K562 (cell line): Measurements from ENCODE around the gene PPP2R2B.

ENCODE experiments used
- CHD2 ChIP-seq: IDR thresholded peaks from 2 replicates; pipeline ENCODE4 v1.6.1; 2011; ENCODE audit warnings: low read depth, low read length
- CTCF ChIP-seq, 3 experiments: IDR thresholded peaks in 2 of 3; conservative IDR thresholded peaks in 1 of 3; 2 replicates each; pipeline ENCODE4 v1.5.1; 2011 to 2012; ENCODE audit warnings: low read length in 3 of 3, mild to moderate bottlenecking in 3 of 3, control low read depth in 2 of 3, improper control_type of control experiment in 1 of 3, inconsistent platforms in 1 of 3, low read depth in 1 of 3, mixed read lengths in 1 of 3, moderate library complexity in 1 of 3; ENCODE audit not compliant: insufficient read depth in 2 of 3
- EZH2 ChIP-seq: IDR thresholded peaks from 2 replicates; pipeline ENCODE4 v1.6.1; 2012; ENCODE audit warnings: low read depth, mild to moderate bottlenecking, inconsistent platforms, low read length, borderline replicate concordance
- HMGN3 ChIP-seq: IDR thresholded peaks from 2 replicates; pipeline ENCODE4 v1.6.1; 2011; ENCODE audit warnings: borderline replicate concordance, low read depth, mild to moderate bottlenecking, mixed read lengths, low read length; ENCODE audit not compliant: insufficient read length; ENCODE audit errors: extremely low read depth
- MCM2 ChIP-seq: fragments of 450-650 bp; IDR thresholded peaks from 2 replicates; pipeline ENCODE4 v1.6.1; 2017; ENCODE audit warnings: low read depth, mild to moderate bottlenecking
- MXD1 ChIP-seq: fragments of 250-450 bp; sonication (Bioruptor Pico); IDR thresholded peaks from 2 replicates; pipeline ENCODE4 v1.8.0; 2021; ENCODE audit warnings: borderline replicate concordance, mild to moderate bottlenecking, moderate library complexity; ENCODE audit not compliant: poor library complexity, severe bottlenecking
- NFYB ChIP-seq: IDR thresholded peaks from 2 replicates; pipeline ENCODE4 v1.6.1; 2011; ENCODE audit warnings: mild to moderate bottlenecking, moderate library complexity; ENCODE audit not compliant: insufficient read length; ENCODE audit errors: extremely low read depth
- PATZ1 ChIP-seq: fragments of 250-450 bp; sonication (Bioruptor Pico); IDR thresholded peaks from 2 replicates; pipeline ENCODE4 v1.5.0; 2020; ENCODE audit warnings: mild to moderate bottlenecking, borderline replicate concordance
- TAF1 ChIP-seq: IDR thresholded peaks from 2 replicates; pipeline ENCODE4 v1.6.1; 2011; ENCODE audit warnings: mild to moderate bottlenecking, low read length, moderate library complexity; ENCODE audit not compliant: insufficient read depth, control insufficient read depth, severe bottlenecking; ENCODE audit errors: extremely low read depth
- TRIM24 ChIP-seq, 2 experiments: fragments of 450-650 bp; IDR thresholded peaks; 2 replicates each; pipeline ENCODE4 v1.6.1; 2016
- ZFP36 ChIP-seq: fragments of 150-350 bp; IDR thresholded peaks from 2 replicates; pipeline ENCODE4 v1.6.1; 2018; ENCODE audit warnings: low read length, low read depth; ENCODE audit not compliant: partially characterized antibody
- ZNF263 ChIP-seq: sonication (generic); formaldehyde crosslinking; IDR thresholded peaks from 2 replicates; pipeline ENCODE4 v1.8.0; 2022; ENCODE audit warnings: mild to moderate bottlenecking, missing genetic modification reagents, borderline replicate concordance
- TF ChIP-seq, protein P1 (sequence below): sonication (generic); formaldehyde crosslinking; IDR thresholded peaks from 2 replicates; pipeline ENCODE4 v1.9.0; 2022; ENCODE audit warnings: mild to moderate bottlenecking, missing genetic modification reagents

- TF ChIP-seq HMGN3 (no peak), CTCF (IDR thresholded peaks at IDR 0.05 in 2 of 3, conservative IDR thresholded peaks at IDR 0.05 in 1 of 3; ENCODE audit: insufficient read depth in 2 of 3, low read depth in 1 of 3, low read length in 3 of 3) (no peak), NFYB (no peak), CHD2 (no peak), TRIM24 (IDR thresholded peaks at IDR 0.05) (no peak), TAF1 (no peak), ZFP36 (no peak), MXD1 (no peak), PATZ1 (no peak), MCM2 (no peak), ZNF263 (CRISPR knock-in tag) (no peak), EZH2 (no peak)
- TF ChIP-seq, protein P1, sequence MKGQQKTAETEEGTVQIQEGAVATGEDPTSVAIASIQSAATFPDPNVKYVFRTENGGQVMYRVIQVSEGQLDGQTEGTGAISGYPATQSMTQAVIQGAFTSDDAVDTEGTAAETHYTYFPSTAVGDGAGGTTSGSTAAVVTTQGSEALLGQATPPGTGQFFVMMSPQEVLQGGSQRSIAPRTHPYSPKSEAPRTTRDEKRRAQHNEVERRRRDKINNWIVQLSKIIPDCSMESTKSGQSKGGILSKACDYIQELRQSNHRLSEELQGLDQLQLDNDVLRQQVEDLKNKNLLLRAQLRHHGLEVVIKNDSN, result no peak
Measured at GRCh38 chr5:146751781-146752401, 126.7 kb downstream of the PPP2R2B start.
